ENCODE results near the gene DLG2. TPM values are rescaled to one million over a fixed set of nuclear protein-coding genes. Genes with fewer than 3 reads are reported as not detected.

The DLG2 gene
- total RNA-seq, 2 experiments from 2014 or later: 6.9 to 8.2 TPM

DNA sequence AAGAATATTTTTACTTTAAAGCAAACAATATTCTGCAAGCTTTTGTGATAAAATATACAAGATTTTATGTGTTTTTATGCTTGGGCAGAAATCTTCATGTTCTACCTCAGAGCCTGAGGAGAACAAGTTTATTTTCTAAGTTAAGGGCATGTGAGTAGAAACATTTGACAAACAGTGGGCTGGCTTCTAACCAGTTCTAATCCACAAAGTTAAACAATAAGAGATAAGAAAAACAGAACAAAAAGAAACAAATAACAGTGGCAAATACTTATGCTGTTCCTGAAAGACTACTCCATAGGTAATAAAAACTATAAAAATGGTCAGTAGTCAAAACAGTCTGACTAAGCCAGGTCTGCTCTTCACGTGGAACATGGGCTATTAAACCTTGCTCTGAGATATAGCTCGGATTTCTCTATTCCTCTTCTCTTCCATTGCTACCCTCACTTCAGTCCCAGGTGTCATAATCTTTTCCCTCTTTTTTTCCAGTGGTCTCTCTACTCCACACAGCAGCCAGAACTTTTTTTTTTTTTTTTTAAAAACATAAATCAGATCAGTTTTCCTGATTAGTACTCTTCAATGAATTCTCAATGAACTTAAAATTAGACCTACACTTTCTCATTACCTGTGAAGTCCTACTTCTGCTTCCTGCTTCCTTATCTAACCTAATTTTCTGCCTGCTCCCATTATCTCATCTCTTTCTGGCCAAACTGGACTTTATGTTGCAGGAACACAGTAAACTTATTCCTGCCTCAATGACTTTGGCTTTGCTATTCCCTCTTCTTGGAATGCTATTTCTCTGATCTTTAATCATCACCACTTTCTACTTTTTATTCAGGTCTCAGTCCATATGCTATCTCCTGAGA lies 1669.9 kb downstream of the DLG2 start:
- no TSS peak for BruUV-seq (replicated peaks)
- H3K4me1 ChIP-seq (ENCODE audit: insufficient read depth, low read length, poor library complexity, severe bottlenecking): no peaks in the 10 kb centered on the region
- H4K20me1 ChIP-seq (ENCODE audit: insufficient read depth, low read length): no peaks in the 10 kb centered on the region
- ChIA-PET POLR2A (interaction anchor here (0.6 kb wide), 1 partner anchor 559 kb away, joined by 3 read pairs; no protein-coding TSS in a partner anchor), CTCF (ENCODE audit: unreplicated experiment) (no interaction called here)
- H3K36me3 ChIP-seq (ENCODE audit: insufficient read depth, low read length): no peaks in the 10 kb centered on the region
- H3K9me3 ChIP-seq (ENCODE audit: low read length): no peaks in the 10 kb centered on the region
- H2AFZ ChIP-seq (ENCODE audit: low read length): no peak overlapping the region
- no peak for TF ChIP-seq CTCF (conservative IDR thresholded peaks at IDR 0.05; ENCODE audit: low read length)
- TF ChIP-seq EZH2phosphoT487 (IDR thresholded peaks at IDR 0.05; ENCODE audit: borderline replicate concordance, low read depth, low read length): no peak
- H3K4me3 ChIP-seq (ENCODE audit: low read depth, low read length, poor library complexity, severe bottlenecking): no peak overlapping the region
- H3K9me2 ChIP-seq (ENCODE audit: insufficient read depth, low read length): no peaks in the 10 kb centered on the region
- no peak overlapping the region for H3K4me2 ChIP-seq (ENCODE audit: low read length)
- no peak overlapping the region for H3K27ac ChIP-seq (ENCODE audit: low read depth, low read length, poor library complexity, severe bottlenecking)
- no peaks in the 10 kb centered on the region for H3K79me2 ChIP-seq (ENCODE audit: insufficient read depth, low read depth, low read length)
- no peak for DNase-seq (ENCODE audit: low spot score)
- intact Hi-C loops (cut with micrococcal nuclease; ENCODE audit: unreplicated experiment): no loop called here

DNA sequence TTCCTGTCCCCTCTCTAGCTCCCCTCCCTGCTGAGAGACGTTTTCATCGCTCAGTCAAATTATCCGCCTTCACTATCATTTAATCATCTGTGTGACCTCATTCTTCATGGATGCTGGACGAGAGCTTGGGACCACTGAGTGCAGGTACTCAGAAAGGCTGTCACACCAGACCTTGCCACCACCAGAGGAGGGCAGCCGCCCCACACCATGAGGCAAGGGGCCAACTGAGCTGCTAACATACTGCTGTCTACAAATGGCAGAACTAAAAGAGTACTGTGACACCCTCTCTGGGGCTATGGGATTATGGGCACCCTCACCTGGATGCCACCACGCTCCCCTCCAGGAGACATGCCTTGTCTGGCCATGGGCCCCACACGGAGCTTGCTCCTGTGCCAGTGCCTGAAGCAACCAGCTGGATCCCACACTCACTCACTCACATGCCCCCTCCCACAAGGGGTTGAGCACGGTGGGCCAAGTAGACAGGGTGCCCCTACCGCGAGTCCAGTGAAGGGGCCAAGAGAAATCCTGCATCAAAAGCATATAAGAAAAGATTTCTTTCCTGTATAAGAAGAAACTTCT lies 1670.9 kb downstream of the DLG2 start:
- no peaks in the 10 kb centered on the region for H3K9me3 ChIP-seq (ENCODE audit: low read length)

DNA sequence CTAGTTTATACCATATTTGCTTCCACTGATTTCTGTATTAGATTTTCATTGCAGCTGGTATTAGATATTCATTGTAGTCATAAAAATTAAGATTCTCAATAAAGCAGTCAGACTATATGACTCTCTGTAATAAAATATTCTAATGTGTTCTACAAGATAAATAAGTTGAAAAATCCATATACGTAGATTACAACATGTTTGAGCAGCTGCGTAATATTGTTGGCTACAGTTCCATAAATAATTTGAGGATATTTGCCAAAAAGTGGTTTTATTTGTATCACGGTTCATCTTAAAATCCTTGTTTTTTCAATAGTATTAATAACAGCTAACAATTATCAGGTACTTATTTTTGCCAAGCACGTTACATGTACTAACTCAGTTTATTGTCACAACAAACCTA lies 1672.4 kb downstream of the DLG2 start:
- Histone ChIP-seq H3K4me1 (ENCODE audit: insufficient read depth, low read length, poor library complexity, severe bottlenecking) (no peaks in the 10 kb centered on the region), H3K9me2 (ENCODE audit: insufficient read depth, low read length) (no peaks in the 10 kb centered on the region), H3K4me3 (ENCODE audit: low read depth, low read length, poor library complexity, severe bottlenecking) (no peak overlapping the region), H3K36me3 (ENCODE audit: insufficient read depth, low read length) (no peaks in the 10 kb centered on the region), H3K79me2 (ENCODE audit: insufficient read depth, low read depth, low read length) (no peaks in the 10 kb centered on the region), H3K27ac (ENCODE audit: low read depth, low read length, poor library complexity, severe bottlenecking) (no peak overlapping the region), H3K4me2 (ENCODE audit: low read length) (no peak overlapping the region), H3K9me3 (ENCODE audit: low read length) (no peaks in the 10 kb centered on the region), H2AFZ (ENCODE audit: low read length) (no peak overlapping the region), H4K20me1 (ENCODE audit: insufficient read depth, low read length) (no peaks in the 10 kb centered on the region)
- TF ChIP-seq EZH2phosphoT487 (IDR thresholded peaks at IDR 0.05; ENCODE audit: borderline replicate concordance, low read depth, low read length) (no peak), CTCF (conservative IDR thresholded peaks at IDR 0.05; ENCODE audit: low read length) (no peak)
- DNase-seq (ENCODE audit: low spot score): no peak
- intact Hi-C loops (cut with micrococcal nuclease; ENCODE audit: unreplicated experiment): no loop called here
- BruUV-seq (replicated peaks): no TSS peak
- ChIA-PET CTCF (ENCODE audit: unreplicated experiment) (no interaction called here), POLR2A (interaction anchor here (1.0 kb wide), 1 partner anchor 14 kb away, joined by 3 read pairs; no protein-coding TSS in a partner anchor)

More for the DNA sequence above, 1670.9 kb downstream of the DLG2 start:
- H2AFZ ChIP-seq (ENCODE audit: low read length): no peak overlapping the region
- no peak overlapping the region for H3K27ac ChIP-seq (ENCODE audit: low read depth, low read length, poor library complexity, severe bottlenecking)
- H3K4me2 ChIP-seq (ENCODE audit: low read length): no peak overlapping the region
- no peaks in the 10 kb centered on the region for H3K36me3 ChIP-seq (ENCODE audit: insufficient read depth, low read length)
- POLR2A ChIA-PET: interaction anchor here (0.6 kb wide), 2 partner anchors 558 to 1325 kb away, joined by 3 read pairs; no protein-coding TSS in a partner anchor
- no TSS peak for BruUV-seq (replicated peaks)
- CTCF ChIA-PET (ENCODE audit: unreplicated experiment): no interaction called here
- H3K4me3 ChIP-seq (ENCODE audit: low read depth, low read length, poor library complexity, severe bottlenecking): no peak overlapping the region
- H3K79me2 ChIP-seq (ENCODE audit: insufficient read depth, low read depth, low read length): no peaks in the 10 kb centered on the region
- TF ChIP-seq EZH2phosphoT487 (IDR thresholded peaks at IDR 0.05; ENCODE audit: borderline replicate concordance, low read depth, low read length): no peak
- no peaks in the 10 kb centered on the region for H3K9me2 ChIP-seq (ENCODE audit: insufficient read depth, low read length)
- DNase-seq (ENCODE audit: low spot score): no peak
- H4K20me1 ChIP-seq (ENCODE audit: insufficient read depth, low read length): no peaks in the 10 kb centered on the region
- H3K4me1 ChIP-seq (ENCODE audit: insufficient read depth, low read length, poor library complexity, severe bottlenecking): no peaks in the 10 kb centered on the region
- intact Hi-C loops (cut with micrococcal nuclease; ENCODE audit: unreplicated experiment): no loop called here
